Caco-2 (cell line): ENCODE results near the gene OAF. TPM values are rescaled to one million over a fixed set of nuclear protein-coding genes. Genes with fewer than 3 reads are reported as not detected.

Source experiments
- BruUV-seq: library from RNA; stranded (reverse); fragments of 400-500 nt; replicated peaks from 2 replicates; lab custom pipeline; 2021; lab: Mats Ljungman, UMichigan
- CTCF ChIA-PET: fragments of 300-600 bp; sonication (Branson Sonifier 250); formaldehyde crosslinking; loops from one replicate; lab custom pipeline; 2022; ENCODE audit warnings: antibody characterized with exemption; lab: Charles Lee
- POLR2A ChIA-PET: fragments of 300-600 bp; sonication (Branson Sonifier 250); formaldehyde crosslinking; loops from one replicate; lab custom pipeline; 2022; ENCODE audit warnings: antibody characterized with exemption; lab: Charles Lee
- DNase-seq, 2 experiments: peaks; one replicate each; pipeline versions ENCODE4 v3.0.0 to v3.0.0-alpha.2; 2020 to 2022
- H3K27me3 ChIP-seq: replicated peaks from 2 replicates; pipeline ENCODE4 v1.6.0; 2011; ENCODE audit warnings: low read length; ENCODE audit not compliant: control insufficient read depth, insufficient read depth
- H3K36me3 ChIP-seq: 2 replicates; pipeline ENCODE4 v1.5.1; 2011; ENCODE audit warnings: low read length; ENCODE audit not compliant: control insufficient read depth, insufficient read depth
- H3K4me1 ChIP-seq: fragments of 250-450 bp; sonication (Bioruptor Pico); 2 replicates; pipeline ENCODE4 v1.5.1; 2020; ENCODE audit warnings: mild to moderate bottlenecking
- H3K4me3 ChIP-seq: 2 replicates; pipeline ENCODE4 v1.5.1; 2011; ENCODE audit warnings: low read depth, mild to moderate bottlenecking, control low read depth, low read length
- H3K9me3 ChIP-seq: fragments of 250-450 bp; sonication (Bioruptor Pico); 2 replicates; pipeline ENCODE4 v1.5.1; 2020; ENCODE audit warnings: mild to moderate bottlenecking, moderate library complexity
- H3K27ac Mint-ChIP-seq: one replicate; pipeline ENCODE4 v1.8.0; 2022; ENCODE audit warnings: mixed read lengths; ENCODE audit not compliant: unreplicated experiment
- H3K27me3 Mint-ChIP-seq: one replicate; pipeline ENCODE4 v1.8.0; 2022; ENCODE audit warnings: mixed read lengths; ENCODE audit not compliant: insufficient read depth, unreplicated experiment
- H3K36me3 Mint-ChIP-seq: one replicate; pipeline ENCODE4 v1.8.0; 2022; ENCODE audit warnings: mild to moderate bottlenecking, mixed read lengths; ENCODE audit not compliant: insufficient read depth, unreplicated experiment
- H3K4me1 Mint-ChIP-seq: one replicate; pipeline ENCODE4 v1.8.0; 2022; ENCODE audit warnings: low read depth, mixed read lengths; ENCODE audit not compliant: unreplicated experiment
- H3K4me3 Mint-ChIP-seq: one replicate; pipeline ENCODE4 v1.8.0; 2022; ENCODE audit warnings: mild to moderate bottlenecking, moderate library complexity, mixed read lengths; ENCODE audit not compliant: unreplicated experiment
- H3K9me3 Mint-ChIP-seq: one replicate; pipeline ENCODE4 v1.8.0; 2022; ENCODE audit warnings: mixed read lengths; ENCODE audit not compliant: unreplicated experiment
- intact Hi-C: fragments of 100-400 bp; cut with micrococcal nuclease; formaldehyde crosslinking; loops from one replicate; pipeline ENCODE4 v1.10.0; 2022; ENCODE audit not compliant: unreplicated experiment
- total RNA-seq: library from RNA; stranded (reverse); gene quantifications from 2 replicates; pipeline ENCODE4 v1.2.3, GENCODE V29; 2022
- TF ChIP-seq, protein P1 (sequence below), 2 experiments: fragments of 200-600 bp in 1 of 2; IDR thresholded peaks; 1 replicate in 1 of 2; 2 replicates in 1 of 2; pipeline versions ENCODE4 v1.5.1 to v1.8.0; 2011 to 2022; ENCODE audit warnings: antibody characterized with exemption in 1 of 2, control low read depth in 1 of 2, inconsistent platforms in 1 of 2, low read depth in 1 of 2, low read length in 1 of 2, mild to moderate bottlenecking in 1 of 2, moderate library complexity in 1 of 2; ENCODE audit not compliant: insufficient read depth in 1 of 2, severe bottlenecking in 1 of 2, unreplicated experiment in 1 of 2

The OAF gene
- total RNA-seq, 1 experiment from 2014 or later, result 31.3 TPM

GRCh38 chr11:120201653-120202052 lies 9.2 kb upstream of the OAF start:
- TF ChIP-seq, protein P1, sequence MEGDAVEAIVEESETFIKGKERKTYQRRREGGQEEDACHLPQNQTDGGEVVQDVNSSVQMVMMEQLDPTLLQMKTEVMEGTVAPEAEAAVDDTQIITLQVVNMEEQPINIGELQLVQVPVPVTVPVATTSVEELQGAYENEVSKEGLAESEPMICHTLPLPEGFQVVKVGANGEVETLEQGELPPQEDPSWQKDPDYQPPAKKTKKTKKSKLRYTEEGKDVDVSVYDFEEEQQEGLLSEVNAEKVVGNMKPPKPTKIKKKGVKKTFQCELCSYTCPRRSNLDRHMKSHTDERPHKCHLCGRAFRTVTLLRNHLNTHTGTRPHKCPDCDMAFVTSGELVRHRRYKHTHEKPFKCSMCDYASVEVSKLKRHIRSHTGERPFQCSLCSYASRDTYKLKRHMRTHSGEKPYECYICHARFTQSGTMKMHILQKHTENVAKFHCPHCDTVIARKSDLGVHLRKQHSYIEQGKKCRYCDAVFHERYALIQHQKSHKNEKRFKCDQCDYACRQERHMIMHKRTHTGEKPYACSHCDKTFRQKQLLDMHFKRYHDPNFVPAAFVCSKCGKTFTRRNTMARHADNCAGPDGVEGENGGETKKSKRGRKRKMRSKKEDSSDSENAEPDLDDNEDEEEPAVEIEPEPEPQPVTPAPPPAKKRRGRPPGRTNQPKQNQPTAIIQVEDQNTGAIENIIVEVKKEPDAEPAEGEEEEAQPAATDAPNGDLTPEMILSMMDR (IDR thresholded peaks at IDR 0.05; ENCODE audit: insufficient read depth in 1 of 2, low read depth in 1 of 2, low read length in 1 of 2, severe bottlenecking in 1 of 2, unreplicated experiment in 1 of 2), result no peak
- no peak overlapping the region for H3K27ac Mint-ChIP-seq

GRCh38 chr11:120203626-120204025 lies 7.2 kb upstream of the OAF start:
- H3K27me3 Mint-ChIP-seq, result no peaks in the 10 kb centered on the region
- no peaks in the 10 kb centered on the region for H3K4me1 Mint-ChIP-seq
- Histone ChIP-seq H3K4me1 (peaks cover 8% of the 10 kb centered on the region; the same call in 1 of the 2 replicates), H3K36me3 (no peaks in the 10 kb centered on the region), H3K9me3 (no peaks in the 10 kb centered on the region), H3K4me3 (no peak overlapping the region), H3K27me3 (no peaks in the 10 kb centered on the region)
- no TSS peak for BruUV-seq
- no peak for DNase-seq
- no peak overlapping the region for H3K4me3 Mint-ChIP-seq
- no peaks in the 10 kb centered on the region for H3K9me3 Mint-ChIP-seq
- POLR2A ChIA-PET, result no interaction called here
- CTCF ChIA-PET, result no interaction called here
- intact Hi-C loops, result no loop called here
- TF ChIP-seq, protein P1 (IDR thresholded peaks at IDR 0.05; ENCODE audit: insufficient read depth in 1 of 2, low read depth in 1 of 2, low read length in 1 of 2, severe bottlenecking in 1 of 2, unreplicated experiment in 1 of 2), result no peak
- H3K27ac Mint-ChIP-seq, result no peak overlapping the region
- H3K36me3 Mint-ChIP-seq, result no peaks in the 10 kb centered on the region

More at GRCh38 chr11:120201653-120202052, 9.2 kb upstream of the OAF start:
- no peak for DNase-seq
- Mint-ChIP-seq H3K36me3 (no peaks in the 10 kb centered on the region), H3K9me3 (no peaks in the 10 kb centered on the region), H3K4me1 (no peaks in the 10 kb centered on the region), H3K27me3 (no peaks in the 10 kb centered on the region), H3K4me3 (no peak overlapping the region)
- no peak overlapping the region for H3K4me3 ChIP-seq
- CTCF ChIA-PET, result no interaction called here
- POLR2A ChIA-PET, result no interaction called here
- no peaks in the 10 kb centered on the region for H3K9me3 ChIP-seq
- H3K36me3 ChIP-seq, result no peaks in the 10 kb centered on the region
- H3K4me1 ChIP-seq, result peaks cover 8% of the 10 kb centered on the region; the same call in 1 of the 2 replicates
- no peaks in the 10 kb centered on the region for H3K27me3 ChIP-seq
- intact Hi-C loops, result no loop called here
- BruUV-seq, result no TSS peak

DNA sequence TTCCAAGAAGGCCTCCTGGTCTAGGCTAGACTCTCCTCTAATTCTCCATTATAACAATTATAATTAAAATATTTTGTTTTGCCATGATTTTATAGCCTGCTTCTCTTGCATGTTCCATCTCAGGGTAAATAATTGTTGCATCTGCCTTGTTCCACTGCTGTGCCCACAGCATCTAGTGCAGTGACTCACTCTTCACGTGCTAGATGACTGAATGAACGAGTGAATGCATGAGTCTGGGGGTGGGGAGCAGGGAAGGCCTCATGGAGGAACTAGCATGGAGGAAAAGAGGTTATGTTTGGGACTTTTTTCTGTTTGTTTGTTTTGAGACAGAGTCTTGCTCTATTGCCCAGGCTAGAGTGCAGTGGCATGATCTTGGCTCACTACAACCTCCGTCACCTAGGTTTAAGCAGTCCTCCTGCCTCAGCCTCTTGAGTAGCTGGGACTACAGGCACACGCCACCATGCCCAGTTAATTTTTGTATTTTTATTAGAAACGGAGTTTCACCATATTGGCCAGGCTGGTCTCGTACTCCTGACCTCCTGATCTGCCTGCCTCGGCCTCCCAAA lies 5.2 kb upstream of the OAF start:
- no TSS peak for BruUV-seq
- Histone ChIP-seq H3K27me3 (no peaks in the 10 kb centered on the region), H3K36me3 (no peaks in the 10 kb centered on the region), H3K9me3 (no peaks in the 10 kb centered on the region), H3K4me1 (peaks cover 20% of the 10 kb centered on the region), H3K4me3 (no peak overlapping the region)
- no peaks in the 10 kb centered on the region for H3K9me3 Mint-ChIP-seq
- H3K27me3 Mint-ChIP-seq, result no peaks in the 10 kb centered on the region
- H3K36me3 Mint-ChIP-seq, result no peaks in the 10 kb centered on the region
- TF ChIP-seq, protein P1 (IDR thresholded peaks at IDR 0.05; ENCODE audit: insufficient read depth in 1 of 2, low read depth in 1 of 2, low read length in 1 of 2, severe bottlenecking in 1 of 2, unreplicated experiment in 1 of 2), result no peak
- CTCF ChIA-PET, result no interaction called here
- intact Hi-C loops, result no loop called here
- no peak for DNase-seq
- no peak overlapping the region for H3K4me3 Mint-ChIP-seq
- POLR2A ChIA-PET, result no interaction called here
- H3K4me1 Mint-ChIP-seq, result peaks cover 7% of the 10 kb centered on the region
- H3K27ac Mint-ChIP-seq, result no peak overlapping the region
